Measurements from ENCODE around the gene AP1M1.
"Not testable (repeated sequence)": the region's sequence is repeated elsewhere in the genome, so short reads cannot be mapped to it uniquely, and the experiment has no call there.

AP1M1 gene

DNA sequence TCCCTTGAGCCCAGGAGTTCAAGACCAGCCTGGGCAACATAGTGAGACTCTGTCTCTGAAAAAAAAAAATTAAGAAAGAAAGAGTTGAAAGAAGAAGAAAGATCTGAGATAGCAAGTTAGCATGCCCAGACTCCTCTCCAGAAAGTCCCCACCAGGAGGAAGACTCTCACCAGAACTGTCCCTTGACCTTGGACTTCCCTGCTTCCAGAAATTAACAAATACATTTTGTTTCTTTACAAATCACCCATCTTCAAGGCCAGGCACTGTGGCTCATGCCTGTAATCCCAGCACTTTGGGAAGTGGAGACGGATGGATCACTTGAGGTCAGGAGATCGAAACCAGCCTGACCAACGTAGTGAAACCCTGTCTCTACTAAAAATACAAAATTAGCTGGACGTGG, 82.6 kb downstream of the AP1M1 start:
- DNase-seq (ENCODE audit: low spot score), result no peak
- TF ChIP-seq, protein P1, sequence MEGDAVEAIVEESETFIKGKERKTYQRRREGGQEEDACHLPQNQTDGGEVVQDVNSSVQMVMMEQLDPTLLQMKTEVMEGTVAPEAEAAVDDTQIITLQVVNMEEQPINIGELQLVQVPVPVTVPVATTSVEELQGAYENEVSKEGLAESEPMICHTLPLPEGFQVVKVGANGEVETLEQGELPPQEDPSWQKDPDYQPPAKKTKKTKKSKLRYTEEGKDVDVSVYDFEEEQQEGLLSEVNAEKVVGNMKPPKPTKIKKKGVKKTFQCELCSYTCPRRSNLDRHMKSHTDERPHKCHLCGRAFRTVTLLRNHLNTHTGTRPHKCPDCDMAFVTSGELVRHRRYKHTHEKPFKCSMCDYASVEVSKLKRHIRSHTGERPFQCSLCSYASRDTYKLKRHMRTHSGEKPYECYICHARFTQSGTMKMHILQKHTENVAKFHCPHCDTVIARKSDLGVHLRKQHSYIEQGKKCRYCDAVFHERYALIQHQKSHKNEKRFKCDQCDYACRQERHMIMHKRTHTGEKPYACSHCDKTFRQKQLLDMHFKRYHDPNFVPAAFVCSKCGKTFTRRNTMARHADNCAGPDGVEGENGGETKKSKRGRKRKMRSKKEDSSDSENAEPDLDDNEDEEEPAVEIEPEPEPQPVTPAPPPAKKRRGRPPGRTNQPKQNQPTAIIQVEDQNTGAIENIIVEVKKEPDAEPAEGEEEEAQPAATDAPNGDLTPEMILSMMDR (IDR thresholded peaks at IDR 0.05; ENCODE audit: borderline replicate concordance, control extremely low read depth, extremely low read depth, insufficient read depth, missing control alignments), result no peak
- in situ Hi-C loops (cut with MboI; ENCODE audit: low sequenced_read_pairs, unreplicated experiment), result no loop called here

DNA sequence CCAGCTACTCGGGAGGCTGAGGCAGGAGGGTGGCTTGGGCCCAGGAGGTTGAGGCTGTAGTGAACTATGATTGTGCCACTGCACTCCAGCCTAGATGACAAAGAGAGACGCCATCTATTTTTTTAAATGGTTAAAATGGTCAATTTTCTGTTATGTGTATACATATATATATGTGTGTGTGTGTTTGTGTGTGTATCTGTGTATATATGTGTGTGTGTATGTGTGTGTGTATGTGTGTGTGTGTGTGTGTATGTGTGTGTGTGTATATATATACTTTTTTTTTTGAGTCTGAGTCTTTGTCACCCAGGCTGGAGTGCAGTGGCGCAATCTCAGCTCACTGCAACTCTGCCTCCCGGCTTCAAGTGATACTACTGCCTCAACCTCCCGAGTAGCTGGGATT, 84.0 kb downstream of the AP1M1 start:
- in situ Hi-C loops (cut with MboI; ENCODE audit: low sequenced_read_pairs, unreplicated experiment), result no loop called here
- no peak for DNase-seq (ENCODE audit: low spot score)
- TF ChIP-seq, protein P1 (IDR thresholded peaks at IDR 0.05; ENCODE audit: borderline replicate concordance, control extremely low read depth, extremely low read depth, insufficient read depth, missing control alignments), result no peak

DNA sequence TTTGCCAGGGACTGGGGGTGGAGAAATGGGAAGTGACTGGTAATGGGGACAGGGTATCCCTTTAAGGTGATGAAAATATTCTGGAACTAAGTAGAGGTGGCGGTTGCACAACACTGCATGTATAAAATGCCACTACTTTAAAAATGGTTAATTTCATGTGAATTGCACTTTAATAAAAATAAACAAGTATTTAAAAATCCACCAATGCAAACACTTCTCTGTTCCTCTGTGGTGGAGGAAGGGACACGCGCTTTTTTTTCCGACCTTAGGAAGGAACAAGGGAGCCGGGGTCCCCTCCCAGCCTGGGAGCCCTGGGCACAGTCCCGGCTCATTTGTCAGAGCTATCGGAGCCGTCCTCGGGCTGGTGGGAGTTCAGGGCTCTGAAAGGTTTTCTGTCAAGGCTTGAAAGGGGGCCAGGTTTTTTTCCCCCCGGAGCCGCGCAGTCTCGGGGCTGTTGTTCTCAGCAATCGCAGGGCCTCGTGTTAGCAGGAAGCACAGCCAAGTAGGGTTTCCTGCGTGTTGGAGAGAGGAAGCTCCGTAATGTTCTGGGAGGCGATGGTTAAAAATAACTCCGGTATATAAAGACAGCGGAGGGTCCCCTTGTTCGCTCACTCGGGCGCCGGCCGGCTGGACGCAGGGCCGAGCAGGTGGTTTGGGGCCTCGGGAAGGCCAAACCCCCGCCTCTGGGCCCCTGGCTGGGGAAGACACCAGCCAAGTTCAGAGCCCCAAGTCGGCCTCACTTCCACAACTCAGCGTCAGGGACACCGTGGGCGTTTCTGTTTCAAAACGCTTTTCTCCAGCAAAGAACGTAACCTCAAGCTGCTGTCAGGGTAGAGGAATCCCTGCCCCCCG, 85.7 kb downstream of the AP1M1 start:
- TF ChIP-seq, protein P1 (IDR thresholded peaks at IDR 0.05; ENCODE audit: borderline replicate concordance, control extremely low read depth, extremely low read depth, insufficient read depth, missing control alignments), result no peak
- peak; percentile 88 for DNase-seq (ENCODE audit: low spot score)
- in situ Hi-C loops (cut with MboI; ENCODE audit: low sequenced_read_pairs, unreplicated experiment), result no loop called here

DNA sequence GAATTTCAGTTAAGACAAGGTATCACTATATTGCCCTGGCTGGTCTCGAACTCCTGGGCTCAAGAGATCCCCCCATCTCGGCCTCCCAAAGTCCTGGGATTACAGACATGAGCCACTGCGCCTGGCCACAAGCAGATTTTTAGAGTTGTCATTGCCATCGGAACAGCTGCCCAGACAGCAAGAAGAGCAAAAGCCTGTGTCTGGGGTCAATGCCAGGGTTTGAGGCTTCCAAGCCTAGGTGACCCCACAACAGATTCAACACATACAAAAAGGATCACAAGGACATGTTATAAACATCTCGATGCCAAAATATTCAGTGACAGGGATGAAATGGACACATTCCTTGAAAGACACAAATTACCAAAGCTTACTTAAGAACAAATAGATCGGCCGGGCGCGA, 86.8 kb downstream of the AP1M1 start:
- no peak for DNase-seq (ENCODE audit: low spot score)

DNA sequence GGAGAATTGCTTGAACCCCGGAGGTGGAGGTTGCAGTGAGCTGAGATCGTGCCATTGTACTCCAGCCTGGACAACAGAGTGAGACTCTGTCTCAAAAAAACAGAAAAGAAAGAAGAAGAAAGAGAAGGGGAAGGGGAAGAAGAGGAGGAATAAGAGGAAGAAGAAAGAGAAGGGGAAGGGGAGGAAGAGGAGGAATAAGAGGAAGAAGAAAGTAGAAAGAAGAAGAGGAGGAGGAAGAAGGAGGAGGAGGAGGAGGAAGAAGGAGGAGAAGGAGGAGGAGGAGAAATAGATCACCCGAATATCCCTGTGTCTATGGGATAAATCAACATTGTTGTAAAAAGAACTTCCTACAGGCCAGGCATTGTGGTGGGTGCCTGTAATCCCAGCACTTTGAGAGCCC, 87.4 kb downstream of the AP1M1 start:
- in situ Hi-C loops (cut with MboI; ENCODE audit: low sequenced_read_pairs, unreplicated experiment), result not testable (repeated sequence)

More for the DNA sequence above, 86.8 kb downstream of the AP1M1 start:
- TF ChIP-seq, protein P1 (IDR thresholded peaks at IDR 0.05; ENCODE audit: borderline replicate concordance, control extremely low read depth, extremely low read depth, insufficient read depth, missing control alignments), result no peak
- in situ Hi-C loops (cut with MboI; ENCODE audit: low sequenced_read_pairs, unreplicated experiment), result no loop called here

DNA sequence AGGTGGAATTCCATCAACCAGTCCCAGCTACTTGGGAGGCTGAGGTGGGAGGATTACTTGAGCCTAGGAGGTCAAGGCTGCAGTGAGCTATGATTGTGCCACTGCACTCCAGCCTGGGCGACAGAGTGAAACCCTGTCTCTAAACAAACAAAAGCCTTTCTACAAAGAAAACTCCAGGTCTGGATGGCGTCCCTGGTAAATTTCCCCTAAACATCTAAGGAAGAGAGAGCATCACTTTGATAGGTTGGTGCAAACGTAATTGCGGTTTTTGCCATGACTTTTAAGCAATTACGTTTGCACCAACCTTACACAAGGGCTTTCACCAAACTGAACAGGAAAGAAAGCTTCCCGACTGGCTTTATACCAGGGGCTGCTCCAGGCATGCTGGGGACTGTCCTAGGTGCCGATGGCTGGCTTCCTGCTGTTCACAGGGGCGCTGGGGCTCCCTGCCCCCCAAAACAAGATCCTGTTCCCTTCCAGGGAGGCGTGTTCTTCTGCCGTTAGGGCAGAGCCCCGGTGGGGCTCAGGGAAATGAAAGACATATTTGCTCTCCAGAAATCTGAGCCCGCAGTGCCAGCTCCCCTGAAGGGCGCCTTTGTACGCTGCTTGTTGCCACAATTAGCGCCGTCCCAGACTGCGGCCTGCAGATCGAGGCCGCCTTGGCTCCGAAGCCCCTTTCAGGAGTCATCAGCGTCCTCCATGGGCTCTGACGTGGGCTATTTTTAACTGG, 88.2 kb downstream of the AP1M1 start:
- no peak for DNase-seq (ENCODE audit: low spot score)
- TF ChIP-seq, protein P1 (IDR thresholded peaks at IDR 0.05; ENCODE audit: borderline replicate concordance, control extremely low read depth, extremely low read depth, insufficient read depth, missing control alignments), result no peak
- in situ Hi-C loops (cut with MboI; ENCODE audit: low sequenced_read_pairs, unreplicated experiment), result no loop called here

More for the DNA sequence above, 87.4 kb downstream of the AP1M1 start:
- DNase-seq (ENCODE audit: low spot score), result not testable (repeated sequence)

DNA sequence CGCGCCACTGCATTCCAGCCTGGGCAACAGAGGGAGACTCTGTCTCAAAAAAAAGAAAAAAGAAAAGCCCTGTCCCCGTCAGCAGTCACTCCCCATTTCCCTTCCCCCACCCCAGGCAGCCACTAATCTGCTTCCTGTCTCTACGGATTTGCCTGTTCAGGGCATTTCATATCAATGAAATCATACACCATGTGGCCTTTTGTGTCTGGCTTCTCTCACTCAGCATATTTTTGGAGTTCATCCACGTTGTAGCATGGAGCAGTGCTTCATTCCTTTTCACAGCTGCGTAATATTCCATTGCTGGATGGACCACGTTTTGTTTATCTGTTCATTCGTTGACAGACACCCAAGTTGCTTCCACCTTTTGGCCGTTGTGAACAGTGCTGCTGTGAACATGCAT, 90.8 kb downstream of the AP1M1 start:
- TF ChIP-seq, protein P1 (IDR thresholded peaks at IDR 0.05; ENCODE audit: borderline replicate concordance, control extremely low read depth, extremely low read depth, insufficient read depth, missing control alignments), result no peak
- DNase-seq (ENCODE audit: low spot score), result no peak
- in situ Hi-C loops (cut with MboI; ENCODE audit: low sequenced_read_pairs, unreplicated experiment), result no loop called here
